ENCODE results near the gene RPL7A. TPM values are rescaled to one million over a fixed set of nuclear protein-coding genes. Genes with fewer than 3 reads are reported as not detected.

Gene RPL7A
- total and polyA plus RNA-seq, 2 donors from 2014 or later = 1,502 to 2,097 TPM

DNA sequence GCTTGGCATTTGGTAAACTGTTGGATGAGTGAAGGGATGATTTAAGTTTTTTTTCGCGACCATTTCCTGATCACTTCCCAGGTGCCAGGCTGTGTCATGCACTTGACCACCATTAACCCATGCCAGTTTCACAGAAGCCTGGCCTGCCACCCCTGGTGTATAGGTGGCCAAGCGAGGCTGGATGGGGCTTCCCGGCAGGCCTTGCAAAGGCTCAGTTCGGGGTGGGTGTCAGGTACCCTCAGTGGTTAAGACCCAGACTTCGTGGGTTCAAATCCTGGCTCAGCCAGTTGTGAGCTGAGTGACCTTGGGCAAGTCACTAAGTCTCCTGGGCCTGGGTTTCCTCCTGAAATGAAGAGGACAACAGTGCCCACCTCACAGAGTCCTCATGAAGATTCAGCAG lies 2.4 kb upstream of the RPL7A start:
- no peak overlapping the region for H3K9ac ChIP-seq (ENCODE audit: low read length in 3 of 3)
- TF ChIP-seq, protein P1, sequence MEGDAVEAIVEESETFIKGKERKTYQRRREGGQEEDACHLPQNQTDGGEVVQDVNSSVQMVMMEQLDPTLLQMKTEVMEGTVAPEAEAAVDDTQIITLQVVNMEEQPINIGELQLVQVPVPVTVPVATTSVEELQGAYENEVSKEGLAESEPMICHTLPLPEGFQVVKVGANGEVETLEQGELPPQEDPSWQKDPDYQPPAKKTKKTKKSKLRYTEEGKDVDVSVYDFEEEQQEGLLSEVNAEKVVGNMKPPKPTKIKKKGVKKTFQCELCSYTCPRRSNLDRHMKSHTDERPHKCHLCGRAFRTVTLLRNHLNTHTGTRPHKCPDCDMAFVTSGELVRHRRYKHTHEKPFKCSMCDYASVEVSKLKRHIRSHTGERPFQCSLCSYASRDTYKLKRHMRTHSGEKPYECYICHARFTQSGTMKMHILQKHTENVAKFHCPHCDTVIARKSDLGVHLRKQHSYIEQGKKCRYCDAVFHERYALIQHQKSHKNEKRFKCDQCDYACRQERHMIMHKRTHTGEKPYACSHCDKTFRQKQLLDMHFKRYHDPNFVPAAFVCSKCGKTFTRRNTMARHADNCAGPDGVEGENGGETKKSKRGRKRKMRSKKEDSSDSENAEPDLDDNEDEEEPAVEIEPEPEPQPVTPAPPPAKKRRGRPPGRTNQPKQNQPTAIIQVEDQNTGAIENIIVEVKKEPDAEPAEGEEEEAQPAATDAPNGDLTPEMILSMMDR (IDR thresholded peaks at IDR 0.05; ENCODE audit: borderline replicate concordance, extremely low read depth, insufficient read depth) = no peak
- no peak overlapping the region for H3K4me3 ChIP-seq (ENCODE audit: low read length in 3 of 3)
- intact Hi-C loops (cut with DNase I) = no loop called here
- H3K27me3 ChIP-seq (ENCODE audit: control insufficient read depth, insufficient read depth, low read length) = no peaks in the 10 kb centered on the region
- peaks cover 8 to 39% (median 23%) of the 10 kb centered on the region in 3 donors for H3K36me3 ChIP-seq (ENCODE audit: control insufficient read depth in 2 of 3, insufficient read depth in 3 of 3, low read length in 3 of 3)
- H3K9me3 ChIP-seq (ENCODE audit: control insufficient read depth in 2 of 3, insufficient read depth in 1 of 3, low read length in 3 of 3) = no peaks in the 10 kb centered on the region
- FAIRE-seq (no peak), DNase-seq (peak in 1 of 5 donors; percentile 56)
- H3K27ac ChIP-seq (ENCODE audit: low read depth in 2 of 2, low read length in 2 of 2) = no peak overlapping the region
- peaks cover 4 to 19% (median 5%) of the 10 kb centered on the region in 3 donors for H3K4me1 ChIP-seq (ENCODE audit: control insufficient read depth in 2 of 3, insufficient read depth in 2 of 3, low read depth in 1 of 3, low read length in 3 of 3)

DNA sequence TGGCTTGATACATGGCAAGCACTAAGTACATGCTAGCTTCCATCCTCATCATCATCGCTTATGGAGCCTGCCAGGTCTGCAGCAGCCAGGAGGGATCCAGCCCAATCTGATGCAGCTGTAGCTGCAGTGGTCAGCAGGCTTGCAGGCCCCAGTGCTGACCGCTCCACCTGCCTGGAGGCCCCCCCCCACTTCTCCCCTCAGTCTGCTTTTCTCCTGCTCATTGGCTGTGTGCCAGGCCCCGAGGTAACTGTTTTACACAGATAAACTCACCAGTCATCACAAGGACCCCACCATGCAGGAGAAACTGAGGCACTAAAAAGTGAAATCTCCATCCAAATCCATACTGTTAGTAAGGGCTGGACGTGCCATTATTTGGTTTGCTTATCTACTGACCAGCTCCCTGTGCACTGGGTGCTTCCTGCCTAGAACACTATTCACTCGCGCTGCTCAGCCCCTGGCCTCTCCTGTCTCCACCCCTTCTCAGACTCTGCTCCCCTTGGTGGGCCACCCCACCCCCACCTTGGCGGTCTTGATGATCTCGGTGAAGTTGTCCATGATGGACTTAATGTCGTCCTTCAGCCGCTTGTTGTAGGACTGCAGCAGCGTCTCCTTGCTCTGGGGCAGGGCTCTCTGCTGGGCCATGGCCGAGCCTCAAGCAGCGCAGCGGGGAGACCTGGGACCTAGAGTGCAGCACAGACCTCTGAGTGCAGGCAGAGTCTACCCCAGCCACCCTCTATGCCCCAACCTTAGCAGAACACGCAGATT lies 1.8 kb upstream of the RPL7A start:
- H3K27ac ChIP-seq (ENCODE audit: low read depth in 2 of 2, low read length in 2 of 2) = no peak overlapping the region
- H3K36me3 ChIP-seq (ENCODE audit: control insufficient read depth in 2 of 3, insufficient read depth in 3 of 3, low read length in 3 of 3) = peaks cover 8 to 43% (median 23%) of the 10 kb centered on the region in 3 donors
- peak overlapping the region in 1 of 3 donors; percentile 99 for H3K4me3 ChIP-seq (ENCODE audit: low read length in 3 of 3)
- no peaks in the 10 kb centered on the region for H3K27me3 ChIP-seq (ENCODE audit: control insufficient read depth, insufficient read depth, low read length)
- DNase-seq (peak in 1 of 5 donors; percentile 75), FAIRE-seq (no peak)
- no peaks in the 10 kb centered on the region for H3K9me3 ChIP-seq (ENCODE audit: control insufficient read depth in 2 of 3, insufficient read depth in 1 of 3, low read length in 3 of 3)
- peaks cover 4 to 19% (median 5%) of the 10 kb centered on the region in 3 donors for H3K4me1 ChIP-seq (ENCODE audit: control insufficient read depth in 2 of 3, insufficient read depth in 2 of 3, low read depth in 1 of 3, low read length in 3 of 3)
- peak overlapping the region in 1 of 3 donors; percentile 77 for H3K9ac ChIP-seq (ENCODE audit: low read length in 3 of 3)
- TF ChIP-seq, protein P1 (IDR thresholded peaks at IDR 0.05; ENCODE audit: borderline replicate concordance, extremely low read depth, insufficient read depth) = no peak
- intact Hi-C loops (cut with DNase I) = no loop called here

DNA sequence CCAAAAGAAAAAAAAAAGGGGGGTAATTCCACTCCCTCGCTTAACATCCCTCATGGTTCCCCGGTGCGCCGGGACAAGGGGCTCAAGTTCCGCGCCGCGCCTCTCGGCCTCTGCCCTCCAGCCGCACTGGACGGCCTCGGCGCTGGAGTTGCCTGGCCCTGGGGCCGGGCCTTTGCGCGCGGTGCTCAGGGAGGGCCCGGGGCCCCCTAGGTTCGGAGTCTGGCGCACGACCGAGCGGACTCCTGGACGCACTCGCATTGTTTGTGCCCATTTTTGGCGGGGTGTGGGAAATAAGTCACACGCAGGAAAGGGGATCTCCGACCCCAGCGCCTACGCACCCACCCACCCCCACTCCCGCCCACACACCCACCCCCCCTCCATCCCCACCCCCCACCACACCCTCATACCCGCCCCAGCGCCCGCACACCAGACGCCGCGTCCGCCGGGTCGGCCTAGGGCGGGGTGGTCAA lies 468 bp upstream of the RPL7A start:
- DNase-seq = peak in 4 of 5 donors; percentile 37 to 83 (median 73)
- intact Hi-C loops (cut with DNase I) = no loop called here
- Histone ChIP-seq H3K36me3 (ENCODE audit: control insufficient read depth in 2 of 3, insufficient read depth in 3 of 3, low read length in 3 of 3) (peaks cover 10 to 54% (median 34%) of the 10 kb centered on the region in 3 donors), H3K4me1 (ENCODE audit: control insufficient read depth in 2 of 3, insufficient read depth in 2 of 3, low read depth in 1 of 3, low read length in 3 of 3) (peaks cover 4 to 19% (median 5%) of the 10 kb centered on the region in 3 donors), H3K27ac (ENCODE audit: low read depth in 2 of 2, low read length in 2 of 2) (peak overlapping the region in 1 of 2 donors; percentile 96), H3K27me3 (ENCODE audit: control insufficient read depth, insufficient read depth, low read length) (no peaks in the 10 kb centered on the region), H3K9ac (ENCODE audit: low read length in 3 of 3) (peak overlapping the region in 2 of 3 donors; percentile 63 to 77), H3K4me3 (ENCODE audit: low read length in 3 of 3) (peak overlapping the region; percentile 56 to 99 (median 76)), H3K9me3 (ENCODE audit: control insufficient read depth in 2 of 3, insufficient read depth in 1 of 3, low read length in 3 of 3) (no peaks in the 10 kb centered on the region)
- FAIRE-seq = no peak
- TF ChIP-seq, protein P1 (IDR thresholded peaks at IDR 0.05; ENCODE audit: borderline replicate concordance, extremely low read depth, insufficient read depth) = no peak

Measured in kidney (tissue), 14 donors.